Left renal pelvis (tissue), 4 donors: ENCODE measurements around the gene UBE2H. TPM values are rescaled to one million over a fixed set of nuclear protein-coding genes. Genes with fewer than 3 reads are reported as not detected.

Experiments
- DNase-seq, 4 donors: peaks; one replicate each; pipeline ENCODE4 v3.0.0-alpha.2; 2013; ENCODE audit warnings: low read depth in 4 of 4, low spot score in 3 of 4
- polyA plus RNA-seq, 4 donors: library from polyadenylated mRNA; unstranded; fragments of 120-200 nt; gene quantifications; one replicate each; pipeline ENCODE4 v1.2.1, GENCODE V29; 2013; ENCODE audit not compliant: insufficient read length in 4 of 4

UBE2H gene
- polyA plus RNA-seq, 4 donors = 107 to 130 (median 121) TPM

GRCh38 chr7:129951226-129952085 lies 1.3 kb downstream of the UBE2H start:
- peak in 2 of 4 donors; percentile 35 to 41 for DNase-seq

- DNase-seq = peak in 2 of 4 donors; percentile 14 to 25
These were observed 1.9 kb downstream of the UBE2H start for GRCh38 chr7:129950933-129951225.

- peak in 1 of 4 donors; percentile 26 for DNase-seq
These were observed 2.4 kb downstream of the UBE2H start for GRCh38 chr7:129950191-129950932.

- DNase-seq = peak in 3 of 4 donors; percentile 60 to 75 (median 71)
These were observed 3.2 kb downstream of the UBE2H start for GRCh38 chr7:129949292-129950133.

GRCh38 chr7:129948877-129949291 lies 3.9 kb downstream of the UBE2H start:
- peak; percentile 83 to 92 (median 86) for DNase-seq

- no peak for DNase-seq
These were observed 4.4 kb downstream of the UBE2H start for GRCh38 chr7:129948338-129948737.

- no peak for DNase-seq
These were observed 5.1 kb downstream of the UBE2H start for GRCh38 chr7:129947701-129948100.

- no peak for DNase-seq
These were observed 5.7 kb downstream of the UBE2H start for GRCh38 chr7:129947049-129947448.

GRCh38 chr7:129946282-129946681 lies 6.5 kb downstream of the UBE2H start:
- no peak for DNase-seq

- DNase-seq = no peak
These were observed 9.4 kb downstream of the UBE2H start for GRCh38 chr7:129943352-129943751.

- DNase-seq = no peak
These were observed 12.4 kb downstream of the UBE2H start for GRCh38 chr7:129940329-129940728.

GRCh38 chr7:129939881-129940280 lies 12.9 kb downstream of the UBE2H start:
- no peak for DNase-seq

- no peak for DNase-seq
These were observed 19.1 kb downstream of the UBE2H start for GRCh38 chr7:129933627-129934026.

GRCh38 chr7:129926618-129927017 lies 26.1 kb downstream of the UBE2H start:
- DNase-seq = no peak

- no peak for DNase-seq
These were observed 27.3 kb downstream of the UBE2H start for GRCh38 chr7:129925416-129926002.

- no peak for DNase-seq
These were observed 28.2 kb downstream of the UBE2H start for GRCh38 chr7:129924602-129925001.

- DNase-seq = peak in 1 of 4 donors; percentile 29
These were observed 29.1 kb downstream of the UBE2H start for GRCh38 chr7:129923709-129924108.

- no peak for DNase-seq
These were observed 33.3 kb downstream of the UBE2H start for GRCh38 chr7:129919492-129919891.

- no peak for DNase-seq
These were observed 33.8 kb downstream of the UBE2H start for GRCh38 chr7:129918922-129919321.

GRCh38 chr7:129917934-129918333 lies 34.8 kb downstream of the UBE2H start:
- no peak for DNase-seq
